K562 (cell line): ENCODE measurements around the gene TMTC4. TPM values are rescaled to one million over a fixed set of nuclear protein-coding genes. Genes with fewer than 3 reads are reported as not detected.

ENCODE experiments used
- CTCFL ChIP-seq: IDR thresholded peaks from 2 replicates; pipeline ENCODE4 v1.6.1; 2011; ENCODE audit warnings: borderline replicate concordance, low read depth, mild to moderate bottlenecking, moderate library complexity, low read length; ENCODE audit not compliant: insufficient read depth, poor library complexity, severe bottlenecking
- HDAC2 ChIP-seq: fragments of 450-650 bp; IDR thresholded peaks from 2 replicates; pipeline ENCODE4 v1.6.1; 2016; ENCODE audit warnings: mild to moderate bottlenecking
- HOMEZ ChIP-seq: fragments of 250-450 bp; sonication (Bioruptor Pico); IDR thresholded peaks from 2 replicates; pipeline ENCODE4 v1.4.0; 2020; ENCODE audit warnings: mild to moderate bottlenecking, moderate library complexity
- KAT8 ChIP-seq: fragments of 450-650 bp; IDR thresholded peaks from 2 replicates; pipeline ENCODE4 v1.6.1; 2016; ENCODE audit warnings: low read depth, mild to moderate bottlenecking
- PHF8 ChIP-seq: fragments of 200-600 bp; sonication (generic); IDR thresholded peaks from 2 replicates; pipeline ENCODE4 v1.6.1; 2012; ENCODE audit warnings: mixed run types, mild to moderate bottlenecking, inconsistent platforms, low read length, moderate library complexity, borderline replicate concordance
- POLR2G ChIP-seq: fragments of 200-400 bp; formaldehyde crosslinking; IDR thresholded peaks from 2 replicates; pipeline ENCODE4 v1.6.1; 2017; ENCODE audit warnings: low read depth, mild to moderate bottlenecking, antibody characterized with exemption, low read length, moderate library complexity
- SIN3B ChIP-seq: fragments of 450-650 bp; IDR thresholded peaks from 2 replicates; pipeline ENCODE4 v1.6.1; 2017; ENCODE audit warnings: low read depth, mild to moderate bottlenecking, moderate library complexity
- THAP12 ChIP-seq: fragments of 250-450 bp; sonication (Bioruptor Pico); IDR thresholded peaks from 2 replicates; pipeline ENCODE4 v1.9.0; 2021; ENCODE audit warnings: mild to moderate bottlenecking, inconsistent platforms
- ZNF398 ChIP-seq: fragments of 250-450 bp; sonication (Bioruptor Pico); IDR thresholded peaks from 2 replicates; pipeline ENCODE4 v1.8.0; 2021; ENCODE audit warnings: moderate library complexity, mild to moderate bottlenecking, inconsistent platforms
- ZNF407 ChIP-seq: fragments of 450-650 bp; IDR thresholded peaks from 2 replicates; pipeline ENCODE4 v1.6.1; 2016; ENCODE audit warnings: low read depth
- polyA plus RNA-seq, 8 experiments: library from polyadenylated mRNA; depleted of rRNA in 4 of 8; stranded (reverse) in 5 of 8; unstranded in 3 of 8; fragments of >200 nt; fragmentation: Nextera tagmentation in 2 of 8; fragmentation: Illumina TruSeq in 1 of 8; extraction: Ambion mirVana in 2 of 8; extraction: Trizol in 1 of 8; gene quantifications; 2 replicates each; pipeline versions ENCODE4 v1.2.1 to v1.2.3, GENCODE V29; 2011 to 2014; ENCODE audit warnings: inconsistent platforms in 1 of 8, missing spikeins in 1 of 8
- total RNA-seq, 7 experiments: library from RNA; depleted of rRNA in 6 of 7; stranded (reverse); fragments of >200 nt in 6 of 7; fragmentation: Illumina TruSeq in 2 of 7; extraction: Trizol in 2 of 7; gene quantifications; 2 replicates each; pipeline versions ENCODE4 v1.2.1 to v1.2.3, GENCODE V29; 2011 to 2021; ENCODE audit warnings: low replicate concordance in 1 of 7

TMTC4 gene
- total and polyA plus RNA-seq, 9 of the 15 experiments (the other 6 are each of a cell fraction or from before 2014, with no cell fraction given) = 3.5 to 16.7 (median 11.8) TPM

- TF ChIP-seq ZNF398 (CRISPR knock-in tag) (no peak), HOMEZ (CRISPR knock-in tag) (no peak), SIN3B (0 out of 2 replicates have a peak, but pooled peaks have one; percentile 26), HDAC2 (no peak), CTCFL (peak; percentile 3), POLR2G (peak; percentile 66), ZNF407 (no peak), THAP12 (CRISPR knock-in tag) (0 out of 2 replicates have a peak, but pooled peaks have one; percentile 6), KAT8 (no peak), PHF8 (peak; percentile 58; the same call in 1 of the 2 replicates)
Measured at GRCh38 chr13:100674572-100674871, at the start of gene TMTC4 (continued).
